ENCODE measurements around the gene OR2G6.
"Not testable (repeated sequence)": the region's sequence is repeated elsewhere in the genome, so short reads cannot be mapped to it uniquely, and the experiment has no call there.

DNA sequence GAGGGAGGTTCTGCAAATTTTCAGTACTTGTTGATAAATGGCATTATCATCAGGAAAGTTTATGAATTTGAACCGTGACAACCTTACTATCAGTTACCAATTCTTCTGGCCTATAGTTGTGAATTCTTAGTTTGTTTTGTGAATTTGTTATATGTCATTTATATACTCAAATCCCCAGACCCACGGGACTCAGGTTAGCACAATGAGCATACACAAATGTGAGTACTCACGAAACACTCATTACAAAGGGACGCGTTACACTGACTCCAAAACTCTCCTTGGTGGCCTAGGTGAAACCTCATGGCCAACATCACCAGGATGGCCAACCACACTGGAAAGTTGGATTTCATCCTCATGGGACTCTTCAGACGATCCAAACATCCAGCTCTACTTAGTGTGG lies 19.6 kb upstream of the OR2G6 start, which contains the start of gene OR2T5:
- not testable (repeated sequence) for TF ChIP-seq POLR2A (IDR thresholded peaks at IDR 0.05)
- TF ChIP-seq, protein P1, sequence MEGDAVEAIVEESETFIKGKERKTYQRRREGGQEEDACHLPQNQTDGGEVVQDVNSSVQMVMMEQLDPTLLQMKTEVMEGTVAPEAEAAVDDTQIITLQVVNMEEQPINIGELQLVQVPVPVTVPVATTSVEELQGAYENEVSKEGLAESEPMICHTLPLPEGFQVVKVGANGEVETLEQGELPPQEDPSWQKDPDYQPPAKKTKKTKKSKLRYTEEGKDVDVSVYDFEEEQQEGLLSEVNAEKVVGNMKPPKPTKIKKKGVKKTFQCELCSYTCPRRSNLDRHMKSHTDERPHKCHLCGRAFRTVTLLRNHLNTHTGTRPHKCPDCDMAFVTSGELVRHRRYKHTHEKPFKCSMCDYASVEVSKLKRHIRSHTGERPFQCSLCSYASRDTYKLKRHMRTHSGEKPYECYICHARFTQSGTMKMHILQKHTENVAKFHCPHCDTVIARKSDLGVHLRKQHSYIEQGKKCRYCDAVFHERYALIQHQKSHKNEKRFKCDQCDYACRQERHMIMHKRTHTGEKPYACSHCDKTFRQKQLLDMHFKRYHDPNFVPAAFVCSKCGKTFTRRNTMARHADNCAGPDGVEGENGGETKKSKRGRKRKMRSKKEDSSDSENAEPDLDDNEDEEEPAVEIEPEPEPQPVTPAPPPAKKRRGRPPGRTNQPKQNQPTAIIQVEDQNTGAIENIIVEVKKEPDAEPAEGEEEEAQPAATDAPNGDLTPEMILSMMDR (IDR thresholded peaks at IDR 0.05): not testable (repeated sequence)
